Heart left ventricle (tissue), 13 donors: ENCODE data around the gene SLC2A4.

Experiments
- POLR2A ChIP-seq, 2 donors: fragments of 450-650 bp; IDR thresholded peaks; one replicate each; pipeline ENCODE4 v1.6.1; 2017; ENCODE audit warnings: antibody characterized with exemption in 2 of 2, mild to moderate bottlenecking in 2 of 2, moderate library complexity in 2 of 2
- TF ChIP-seq, protein P1 (sequence below), 12 donors: fragments of 200-600 bp; sonication (generic) in 4 of 12; IDR thresholded peaks; one replicate each; pipeline versions ENCODE4 v1.5.0 to v1.8.0; 2018 to 2022; ENCODE audit warnings: antibody characterized with exemption in 12 of 12, mild to moderate bottlenecking in 5 of 12
- donor health status: ischemic (EF 13 %, LVEDD 7.1; RV severe dilation, severe dysfunction).
- donor health status: DM: no; HTN: yes; CAD: no.
- donor health status: DM: no; HTN: no; CAD: no.
- donor health status: ischemic (EF 25% LVEDD 6.9; RV normal size, moderate dysfunction).
- donor health status: ischemic (EF 25% LVEDD 5.7; RV mildly dilated, moderate dysfunction).
- donor health status: ischemic (EF 35%, LVEDD 5.7; RV mildly dilated, moderate dysfunction).
- donor health status: nonischemic (EF 11% LVEDD 7.7; RV severe dilation, severe dysfunction).
- donor health status: DM: yes; HTN: yes; CAD: no.
- donor health status: PGD.
- donor health status: ischemic (EF 29% LVEDD 5.4; RV normal size, mild dysfunction).
- donor health status: nonischemic (EF 23%, LVEDD 6.1; RV moderate dilation, normal function).

GRCh38 chr17:7289256-7290032 lies 7.9 kb downstream of the SLC2A4 start:
- TF ChIP-seq, protein P1, sequence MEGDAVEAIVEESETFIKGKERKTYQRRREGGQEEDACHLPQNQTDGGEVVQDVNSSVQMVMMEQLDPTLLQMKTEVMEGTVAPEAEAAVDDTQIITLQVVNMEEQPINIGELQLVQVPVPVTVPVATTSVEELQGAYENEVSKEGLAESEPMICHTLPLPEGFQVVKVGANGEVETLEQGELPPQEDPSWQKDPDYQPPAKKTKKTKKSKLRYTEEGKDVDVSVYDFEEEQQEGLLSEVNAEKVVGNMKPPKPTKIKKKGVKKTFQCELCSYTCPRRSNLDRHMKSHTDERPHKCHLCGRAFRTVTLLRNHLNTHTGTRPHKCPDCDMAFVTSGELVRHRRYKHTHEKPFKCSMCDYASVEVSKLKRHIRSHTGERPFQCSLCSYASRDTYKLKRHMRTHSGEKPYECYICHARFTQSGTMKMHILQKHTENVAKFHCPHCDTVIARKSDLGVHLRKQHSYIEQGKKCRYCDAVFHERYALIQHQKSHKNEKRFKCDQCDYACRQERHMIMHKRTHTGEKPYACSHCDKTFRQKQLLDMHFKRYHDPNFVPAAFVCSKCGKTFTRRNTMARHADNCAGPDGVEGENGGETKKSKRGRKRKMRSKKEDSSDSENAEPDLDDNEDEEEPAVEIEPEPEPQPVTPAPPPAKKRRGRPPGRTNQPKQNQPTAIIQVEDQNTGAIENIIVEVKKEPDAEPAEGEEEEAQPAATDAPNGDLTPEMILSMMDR (IDR thresholded peaks at IDR 0.05) = no peak
- TF ChIP-seq POLR2A (IDR thresholded peaks at IDR 0.05) = no peak
